Measurements from ENCODE around the gene POLR1E. TPM values are rescaled to one million over a fixed set of nuclear protein-coding genes. Genes with fewer than 3 reads are reported as not detected.
"Not testable (repeated sequence)": the region's sequence is repeated elsewhere in the genome, so short reads cannot be mapped to it uniquely, and the experiment has no call there.

Gene POLR1E
- total RNA-seq, 1 experiment from 2014 or later = 21.8 TPM

DNA sequence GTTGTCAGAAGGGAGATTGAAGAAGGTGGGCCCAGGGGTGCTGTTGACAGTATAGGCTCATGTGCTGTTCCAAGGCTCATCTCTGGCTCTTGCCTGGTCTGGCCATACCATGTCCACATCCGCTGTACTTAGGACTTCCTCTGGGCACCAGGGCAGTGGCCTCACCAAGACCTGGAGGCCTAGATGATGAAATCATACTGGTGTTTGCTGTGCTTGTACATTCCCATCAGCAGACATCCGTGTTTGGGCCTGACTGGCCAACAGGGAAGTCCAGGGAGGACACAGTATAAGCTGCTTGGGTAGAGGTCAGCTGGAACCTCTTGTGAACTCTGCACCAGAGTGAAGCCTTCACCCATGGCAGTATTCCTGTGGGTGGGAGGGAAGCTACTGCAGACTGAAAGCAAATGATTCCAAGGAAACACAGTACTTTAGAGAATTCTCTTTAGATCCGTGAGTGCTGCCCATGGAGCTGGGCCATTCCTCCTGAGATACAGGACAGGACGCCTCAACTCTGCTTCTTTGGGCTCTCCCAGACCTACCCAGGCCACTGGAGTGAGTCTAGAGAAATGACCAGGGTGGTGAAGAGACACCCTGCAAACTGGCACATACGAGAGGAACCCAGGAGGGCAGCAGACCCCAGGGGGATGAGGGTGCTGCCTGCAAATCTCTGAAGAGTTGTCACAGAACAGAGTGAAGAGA lies 22.5 kb downstream of the POLR1E start:
- ChIA-PET POLR2A (ENCODE audit: unreplicated experiment) (no interaction called here), CTCF (no interaction called here)
- no peak for DNase-seq
- H2AFZ ChIP-seq = no peak overlapping the region
- no peaks in the 10 kb centered on the region for H3K36me3 ChIP-seq (ENCODE audit: low read depth)
- no peak overlapping the region for H3K4me2 ChIP-seq
- intact Hi-C loops (cut with micrococcal nuclease; ENCODE audit: unreplicated experiment) = no loop called here
- no peaks in the 10 kb centered on the region for H4K20me1 ChIP-seq (ENCODE audit: insufficient read depth)
- H3K4me3 ChIP-seq = no peak overlapping the region
- H3F3A ChIP-seq (ENCODE audit: insufficient read depth, low read depth) = no peaks in the 10 kb centered on the region
- H3K27me3 ChIP-seq (ENCODE audit: insufficient read depth, low read depth) = no peaks in the 10 kb centered on the region
- no peaks in the 10 kb centered on the region for H3K4me1 ChIP-seq (replicated peaks; ENCODE audit: insufficient read depth)
- H3K9me3 ChIP-seq (ENCODE audit: insufficient read depth, low read depth) = no peaks in the 10 kb centered on the region
- no peak overlapping the region for H3K27ac ChIP-seq
- TF ChIP-seq, protein P1, sequence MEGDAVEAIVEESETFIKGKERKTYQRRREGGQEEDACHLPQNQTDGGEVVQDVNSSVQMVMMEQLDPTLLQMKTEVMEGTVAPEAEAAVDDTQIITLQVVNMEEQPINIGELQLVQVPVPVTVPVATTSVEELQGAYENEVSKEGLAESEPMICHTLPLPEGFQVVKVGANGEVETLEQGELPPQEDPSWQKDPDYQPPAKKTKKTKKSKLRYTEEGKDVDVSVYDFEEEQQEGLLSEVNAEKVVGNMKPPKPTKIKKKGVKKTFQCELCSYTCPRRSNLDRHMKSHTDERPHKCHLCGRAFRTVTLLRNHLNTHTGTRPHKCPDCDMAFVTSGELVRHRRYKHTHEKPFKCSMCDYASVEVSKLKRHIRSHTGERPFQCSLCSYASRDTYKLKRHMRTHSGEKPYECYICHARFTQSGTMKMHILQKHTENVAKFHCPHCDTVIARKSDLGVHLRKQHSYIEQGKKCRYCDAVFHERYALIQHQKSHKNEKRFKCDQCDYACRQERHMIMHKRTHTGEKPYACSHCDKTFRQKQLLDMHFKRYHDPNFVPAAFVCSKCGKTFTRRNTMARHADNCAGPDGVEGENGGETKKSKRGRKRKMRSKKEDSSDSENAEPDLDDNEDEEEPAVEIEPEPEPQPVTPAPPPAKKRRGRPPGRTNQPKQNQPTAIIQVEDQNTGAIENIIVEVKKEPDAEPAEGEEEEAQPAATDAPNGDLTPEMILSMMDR (conservative IDR thresholded peaks at IDR 0.05) = no peak
- TF ChIP-seq EZH2 (IDR thresholded peaks at IDR 0.05; ENCODE audit: low read depth) = no peak
- no peaks in the 10 kb centered on the region for H3K79me2 ChIP-seq (ENCODE audit: low read depth)
- no peaks in the 10 kb centered on the region for H3K9me2 ChIP-seq (ENCODE audit: insufficient read depth)
- BruUV-seq (replicated peaks) = no TSS peak

DNA sequence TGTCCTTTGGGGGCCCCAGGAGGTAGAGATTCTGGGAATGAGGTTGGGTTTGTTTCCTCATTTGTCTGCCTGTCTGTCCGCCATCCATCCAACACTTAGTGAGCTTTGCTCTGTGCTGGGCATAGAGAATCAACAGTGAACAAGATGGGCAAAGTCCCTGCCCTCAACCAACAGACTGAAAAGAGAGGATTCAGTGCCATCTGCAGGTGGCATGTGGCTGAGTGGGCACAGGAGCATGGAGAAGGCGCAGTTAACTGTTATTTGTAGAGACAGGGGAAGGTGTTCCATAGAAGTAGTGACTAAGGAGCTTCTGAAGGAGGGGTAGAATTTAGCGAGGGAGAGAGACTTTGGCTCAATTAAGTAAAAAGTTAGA lies 23.1 kb downstream of the POLR1E start:
- BruUV-seq (replicated peaks) = no TSS peak
- Histone ChIP-seq H3K36me3 (ENCODE audit: low read depth) (no peaks in the 10 kb centered on the region), H3K9me3 (ENCODE audit: insufficient read depth, low read depth) (no peaks in the 10 kb centered on the region), H2AFZ (no peak overlapping the region), H3K4me2 (no peak overlapping the region), H3K9me2 (ENCODE audit: insufficient read depth) (no peaks in the 10 kb centered on the region), H3K27me3 (ENCODE audit: insufficient read depth, low read depth) (no peaks in the 10 kb centered on the region), H4K20me1 (ENCODE audit: insufficient read depth) (no peaks in the 10 kb centered on the region), H3K27ac (no peak overlapping the region), H3K4me3 (no peak overlapping the region), H3K79me2 (ENCODE audit: low read depth) (no peaks in the 10 kb centered on the region), H3F3A (ENCODE audit: insufficient read depth, low read depth) (no peaks in the 10 kb centered on the region), H3K4me1 (replicated peaks; ENCODE audit: insufficient read depth) (no peaks in the 10 kb centered on the region)
- intact Hi-C loops (cut with micrococcal nuclease; ENCODE audit: unreplicated experiment) = no loop called here
- DNase-seq = no peak
- ChIA-PET POLR2A (ENCODE audit: unreplicated experiment) (no interaction called here), CTCF (no interaction called here)
- TF ChIP-seq, protein P1 (conservative IDR thresholded peaks at IDR 0.05) = no peak

DNA sequence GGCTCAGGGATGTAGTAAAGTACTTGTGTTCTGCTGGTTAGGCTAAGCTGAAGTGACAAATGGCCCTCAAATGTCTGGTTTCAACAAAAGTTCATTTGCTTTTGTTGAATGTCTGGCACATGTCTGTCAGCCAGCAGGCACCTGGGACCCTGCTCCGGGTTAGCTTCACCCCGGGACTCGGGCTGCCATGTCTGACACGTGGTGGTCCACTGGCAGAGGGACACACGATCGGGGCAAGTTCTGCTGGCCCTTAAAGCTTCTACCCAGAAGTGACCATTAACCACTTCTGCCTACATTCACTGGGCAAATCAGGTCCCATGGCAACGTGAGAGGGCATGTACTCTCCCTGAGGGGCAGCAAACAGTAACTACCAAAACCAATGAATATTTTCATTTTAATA lies 23.8 kb downstream of the POLR1E start:
- TF ChIP-seq EZH2 (IDR thresholded peaks at IDR 0.05; ENCODE audit: low read depth) = no peak
- H3K27ac ChIP-seq = no peak overlapping the region
- no peaks in the 10 kb centered on the region for H3F3A ChIP-seq (ENCODE audit: insufficient read depth, low read depth)
- H2AFZ ChIP-seq = no peak overlapping the region
- no peaks in the 10 kb centered on the region for H3K9me3 ChIP-seq (ENCODE audit: insufficient read depth, low read depth)
- H3K4me3 ChIP-seq = no peak overlapping the region
- no peaks in the 10 kb centered on the region for H3K4me1 ChIP-seq (replicated peaks; ENCODE audit: insufficient read depth)
- CTCF ChIA-PET = no interaction called here
- no peaks in the 10 kb centered on the region for H3K27me3 ChIP-seq (ENCODE audit: insufficient read depth, low read depth)
- intact Hi-C loops (cut with micrococcal nuclease; ENCODE audit: unreplicated experiment) = no loop called here
- BruUV-seq (replicated peaks) = no TSS peak
- no peak for DNase-seq
- POLR2A ChIA-PET (ENCODE audit: unreplicated experiment) = no interaction called here
- no peaks in the 10 kb centered on the region for H3K79me2 ChIP-seq (ENCODE audit: low read depth)
- H3K9me2 ChIP-seq (ENCODE audit: insufficient read depth) = no peaks in the 10 kb centered on the region
- H3K36me3 ChIP-seq (ENCODE audit: low read depth) = no peaks in the 10 kb centered on the region
- H3K4me2 ChIP-seq = no peak overlapping the region
- no peaks in the 10 kb centered on the region for H4K20me1 ChIP-seq (ENCODE audit: insufficient read depth)

DNA sequence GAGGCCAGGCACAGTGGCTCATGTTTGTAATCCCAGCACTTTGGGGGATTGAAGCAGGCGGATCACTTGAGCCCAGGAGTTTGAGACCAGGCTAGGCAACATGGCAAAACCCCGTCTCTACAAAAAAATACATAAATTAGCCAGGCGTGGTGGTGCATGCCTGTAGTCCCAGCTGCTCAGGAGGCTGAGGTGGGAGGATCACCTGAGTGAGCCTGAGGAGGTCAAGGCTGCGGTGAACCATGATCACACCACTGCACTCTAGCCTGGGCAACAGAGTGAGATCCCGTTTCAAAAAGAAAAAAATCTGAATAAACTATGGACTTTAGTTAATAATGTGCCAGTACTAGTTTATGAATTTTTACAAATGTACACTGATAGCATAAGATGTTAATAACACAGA lies 24.3 kb downstream of the POLR1E start:
- H3K9me3 ChIP-seq (ENCODE audit: insufficient read depth, low read depth); H2AFZ ChIP-seq; CTCF ChIA-PET; H3K27ac ChIP-seq; H3K79me2 ChIP-seq (ENCODE audit: low read depth); DNase-seq; POLR2A ChIA-PET (ENCODE audit: unreplicated experiment); H3K9me2 ChIP-seq (ENCODE audit: insufficient read depth); BruUV-seq (replicated peaks); H3F3A ChIP-seq (ENCODE audit: insufficient read depth, low read depth); H3K4me1 ChIP-seq (replicated peaks; ENCODE audit: insufficient read depth); H3K4me2 ChIP-seq; H3K4me3 ChIP-seq; H3K27me3 ChIP-seq (ENCODE audit: insufficient read depth, low read depth); intact Hi-C loops (cut with micrococcal nuclease; ENCODE audit: unreplicated experiment); H3K36me3 ChIP-seq (ENCODE audit: low read depth); H4K20me1 ChIP-seq (ENCODE audit: insufficient read depth): not testable (repeated sequence)
